Activated CD8-positive, alpha-beta memory T cell treated with anti-CD3 and anti-CD28 coated beads for 1 hour (primary cell): Measurements from ENCODE around the gene UBE3C.

Experiments
- DNase-seq, 2 donors: peaks; one replicate each; pipeline ENCODE4 v3.0.0-alpha.2; 2020; ENCODE audit warnings: low read depth in 1 of 2; ENCODE audit errors: extremely low read depth in 1 of 2

Gene UBE3C

GRCh38 chr7:157318015-157318706 is 179.4 kb downstream of the UBE3C start:
- no peak for DNase-seq
